Lower lobe of right lung (tissue), 2 donors: ENCODE measurements around the gene RPTOR. TPM values are rescaled to one million over a fixed set of nuclear protein-coding genes. Genes with fewer than 3 reads are reported as not detected.

Experiments
- ATAC-seq, 2 donors: fragments of 200-7000 bp; cut with Tn5 transposase; one replicate each; pipeline ENCODE4 v1.9.1; 2020 to 2022; ENCODE audit warnings: mild to moderate bottlenecking in 2 of 2, moderate library complexity in 2 of 2
- DNase-seq: peaks from one replicate; pipeline ENCODE4 v3.0.0-alpha.2; 2020
- H3K27ac ChIP-seq: fragments of 200-600 bp; one replicate; pipeline ENCODE4 v1.8.0; 2022
- H3K27me3 ChIP-seq: fragments of 200-600 bp; one replicate; pipeline ENCODE4 v1.8.0; 2022; ENCODE audit warnings: low read depth
- H3K36me3 ChIP-seq: fragments of 200-600 bp; one replicate; pipeline ENCODE4 v1.8.0; 2022; ENCODE audit warnings: mild to moderate bottlenecking
- H3K4me1 ChIP-seq: fragments of 200-600 bp; one replicate; pipeline ENCODE4 v1.8.0; 2022
- H3K4me3 ChIP-seq: fragments of 200-600 bp; one replicate; pipeline ENCODE4 v1.8.0; 2022; ENCODE audit warnings: mild to moderate bottlenecking
- H3K9me3 ChIP-seq: fragments of 200-600 bp; one replicate; pipeline ENCODE4 v1.8.0; 2022
- CTCF ChIP-seq: fragments of 200-600 bp; IDR thresholded peaks from one replicate; pipeline ENCODE4 v1.8.0; 2022; ENCODE audit warnings: antibody characterized with exemption, mild to moderate bottlenecking
- intact Hi-C: fragments of 100-400 bp; cut with DNase I; formaldehyde crosslinking; loops from one replicate; pipeline ENCODE4 v1.11.0; 2022
- total RNA-seq: library from RNA; stranded (reverse); fragmentation: NEBNext Ultra II Directional; extraction: Animal tissue kit (Norgen Biotek cat#: 25700); gene quantifications from one replicate; pipeline ENCODE4 v1.2.1, GENCODE V29; 2021
- donor health status: DM: no; HTN: yes; CAD: no; lungs with severe emphysema.

The RPTOR gene
- total RNA-seq, 1 donor from 2014 or later: 34.0 TPM

GRCh38 chr17:80861892-80862291 lies 317.3 kb downstream of the RPTOR start:
- Histone ChIP-seq H3K27me3 (no peaks in the 10 kb centered on the region), H3K4me1 (peaks cover 31% of the 10 kb centered on the region), H3K4me3 (no peak overlapping the region), H3K27ac (no peak overlapping the region), H3K9me3 (no peaks in the 10 kb centered on the region), H3K36me3 (peaks cover 14% of the 10 kb centered on the region)
- DNase-seq (peak; percentile 28), ATAC-seq (no peak)
- intact Hi-C loops: no loop called here
- TF ChIP-seq CTCF: peak; percentile 24

- Histone ChIP-seq H3K27me3 (no peaks in the 10 kb centered on the region), H3K27ac (no peak overlapping the region), H3K4me1 (peaks cover 31% of the 10 kb centered on the region), H3K9me3 (no peaks in the 10 kb centered on the region), H3K36me3 (peaks cover 10% of the 10 kb centered on the region), H3K4me3 (no peak overlapping the region)
- ATAC-seq (no peak), DNase-seq (peak; percentile 32)
- no peak for TF ChIP-seq CTCF
- intact Hi-C loops: no loop called here
These were observed 317.9 kb downstream of the RPTOR start for GRCh38 chr17:80862481-80862961.

- Histone ChIP-seq H3K9me3 (no peaks in the 10 kb centered on the region), H3K4me1 (peaks cover 31% of the 10 kb centered on the region), H3K27ac (no peak overlapping the region), H3K27me3 (no peaks in the 10 kb centered on the region), H3K36me3 (peaks cover 5% of the 10 kb centered on the region), H3K4me3 (no peak overlapping the region)
- no peak for TF ChIP-seq CTCF
- intact Hi-C loops: no loop called here
- ATAC-seq (no peak), DNase-seq (no peak)
These were observed 318.3 kb downstream of the RPTOR start for GRCh38 chr17:80862978-80863377.

- H3K9me3 ChIP-seq: no peaks in the 10 kb centered on the region
- H3K4me3 ChIP-seq: no peak overlapping the region
- intact Hi-C loops: no loop called here
- TF ChIP-seq CTCF: no peak
- ATAC-seq (no peak), DNase-seq (no peak)
- H3K36me3 ChIP-seq: peaks cover 5% of the 10 kb centered on the region
- no peaks in the 10 kb centered on the region for H3K27me3 ChIP-seq
- H3K4me1 ChIP-seq: peaks cover 31% of the 10 kb centered on the region
- H3K27ac ChIP-seq: no peak overlapping the region
These were observed 319.0 kb downstream of the RPTOR start for GRCh38 chr17:80863626-80864025.

- no peak for TF ChIP-seq CTCF
- no peaks in the 10 kb centered on the region for H3K27me3 ChIP-seq
- H3K4me1 ChIP-seq: peaks cover 20% of the 10 kb centered on the region
- no peak overlapping the region for H3K27ac ChIP-seq
- intact Hi-C loops: no loop called here
- ATAC-seq (no peak), DNase-seq (peak; percentile 12)
- no peak overlapping the region for H3K4me3 ChIP-seq
- no peaks in the 10 kb centered on the region for H3K9me3 ChIP-seq
- H3K36me3 ChIP-seq: peaks cover 5% of the 10 kb centered on the region
These were observed 320.1 kb downstream of the RPTOR start for GRCh38 chr17:80864751-80865150.
